CD4-positive, alpha-beta T cell treated with Interferon gamma for 1 hour (primary cell): ENCODE measurements around the gene FKBP7.
"Not testable (repeated sequence)": the region's sequence is repeated elsewhere in the genome, so short reads cannot be mapped to it uniquely, and the experiment has no call there.

Experiments used
- DNase-seq: peaks from one replicate; pipeline ENCODE4 v3.0.0-alpha.2; 2020

Gene FKBP7

DNA sequence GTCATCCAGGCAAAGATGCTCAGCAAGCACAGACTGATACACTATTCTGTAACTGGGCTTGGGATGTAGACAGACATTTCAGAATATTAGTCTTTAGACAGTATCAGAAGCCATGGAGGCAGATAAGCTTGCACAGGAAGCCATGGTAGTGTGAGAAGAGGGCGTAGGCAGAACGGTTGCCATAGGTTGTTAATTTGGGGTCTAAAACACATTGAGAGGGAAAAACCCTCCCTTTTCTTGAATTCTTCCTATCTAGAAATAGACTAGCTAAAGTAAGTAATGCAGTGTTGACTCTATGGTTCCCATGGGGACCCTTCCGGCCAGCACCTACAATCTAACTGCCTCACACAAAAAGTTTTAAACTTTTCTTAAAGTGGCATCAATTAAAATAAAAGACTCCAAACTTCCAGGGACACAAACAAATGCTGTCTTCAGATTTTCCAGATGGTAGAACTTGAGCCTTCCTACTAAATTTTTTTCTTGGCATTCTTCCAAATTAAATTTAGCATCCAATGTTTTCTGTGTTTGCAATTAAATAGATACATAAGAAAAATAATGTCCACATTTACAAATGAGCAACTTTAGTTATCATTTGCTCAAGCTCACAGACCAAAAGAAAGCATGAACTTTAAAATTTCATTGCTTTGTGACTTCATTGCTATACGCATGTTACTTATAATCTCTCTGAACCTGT, 29.3 kb downstream of the FKBP7 start:
- no peak for DNase-seq

GRCh38 chr2:178441426-178441825, 37.0 kb downstream of the FKBP7 start:
- no peak for DNase-seq

- no peak for DNase-seq
Observed at GRCh38 chr2:178436662-178437061, 41.7 kb downstream of the FKBP7 start.

- no peak for DNase-seq
Observed at GRCh38 chr2:178429336-178429735, 49.1 kb downstream of the FKBP7 start.

DNA sequence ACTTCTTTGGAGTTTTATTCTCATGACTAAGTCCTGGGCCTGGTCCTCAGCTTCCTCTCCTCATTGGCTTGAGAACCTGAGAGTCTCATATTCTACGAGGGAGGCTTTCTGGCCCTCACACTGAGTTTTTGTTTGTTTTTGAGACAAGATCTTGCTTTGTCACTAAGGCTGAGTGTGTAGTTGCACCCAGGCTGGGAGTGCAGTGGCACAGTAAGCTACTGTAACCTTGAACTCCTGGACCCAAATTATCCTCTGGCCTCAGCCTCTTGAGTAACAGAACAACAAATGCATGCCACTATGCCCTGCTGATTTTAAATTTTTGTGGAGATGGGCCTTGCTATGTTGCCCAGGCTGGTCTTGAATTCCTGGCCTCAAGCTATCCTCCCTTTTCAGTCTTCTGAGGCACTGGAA, 50.0 kb downstream of the FKBP7 start:
- DNase-seq, result no peak

DNA sequence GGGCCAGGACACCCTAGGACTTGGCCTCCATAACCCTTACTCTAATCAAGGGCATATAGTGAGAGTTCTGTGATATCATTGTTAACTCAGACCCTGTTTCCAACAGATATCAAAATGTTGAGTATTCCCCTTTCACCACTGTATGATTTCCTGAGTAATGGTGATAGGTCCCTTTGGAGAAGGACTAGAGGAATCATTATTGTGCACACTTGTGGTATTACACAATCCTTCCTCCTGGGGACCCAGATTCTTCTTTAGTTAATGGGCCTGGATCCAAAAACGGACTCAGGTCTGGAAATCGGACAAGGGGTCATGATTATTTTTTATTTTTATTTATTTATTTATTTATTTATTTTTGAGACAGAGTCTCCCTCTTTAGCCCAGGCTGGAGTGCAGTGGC, 50.9 kb downstream of the FKBP7 start:
- DNase-seq, result no peak

GRCh38 chr2:178426388-178426787, 52.0 kb downstream of the FKBP7 start:
- no peak for DNase-seq

- DNase-seq, result no peak
Observed at GRCh38 chr2:178425255-178425827, 53.1 kb downstream of the FKBP7 start.

DNA sequence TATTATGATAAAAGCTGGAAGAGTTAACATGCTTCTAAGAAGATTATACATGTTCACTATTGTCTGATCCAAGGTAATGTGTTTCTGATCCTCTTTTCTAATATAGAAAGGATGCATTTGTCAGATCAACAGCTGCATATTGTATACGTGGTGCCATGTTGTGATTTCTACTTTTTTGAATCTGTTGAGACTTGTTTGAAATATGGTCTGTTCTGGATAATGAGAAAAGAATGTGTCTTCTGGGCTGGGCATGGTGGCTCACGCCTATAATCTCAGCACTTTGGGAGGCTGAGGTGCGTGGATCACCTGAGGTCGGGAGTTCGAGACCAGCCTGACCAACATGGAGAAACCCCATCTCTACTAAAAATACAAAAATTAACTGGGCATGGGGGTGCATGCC, 54.7 kb downstream of the FKBP7 start:
- not testable (repeated sequence) for DNase-seq

GRCh38 chr2:178422097-178422496, 56.3 kb downstream of the FKBP7 start:
- no peak for DNase-seq

DNA sequence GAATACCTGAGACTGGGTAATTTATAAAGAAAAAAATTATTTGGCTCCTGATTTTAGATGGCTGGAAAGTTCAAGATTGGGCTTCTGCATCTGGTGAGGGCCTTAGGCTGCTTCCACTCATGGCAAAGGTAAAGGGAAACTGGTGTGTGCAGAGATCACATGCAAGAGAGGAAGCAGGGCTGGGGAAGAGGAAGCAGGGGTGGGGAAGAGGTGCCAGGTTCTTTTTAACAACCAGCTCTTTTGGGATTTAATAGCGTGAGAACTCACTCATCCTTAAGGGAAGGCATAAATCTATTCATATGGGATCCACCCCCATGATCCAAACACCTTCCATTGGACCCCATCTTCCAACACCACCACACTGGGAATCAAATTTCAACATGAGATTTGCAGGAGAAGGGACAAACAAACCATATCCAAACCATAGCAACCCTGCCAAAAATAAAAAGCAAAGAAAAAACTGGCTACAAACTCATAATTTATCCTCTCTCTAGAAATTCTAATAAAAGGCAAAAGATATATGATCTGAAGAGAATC, 57.9 kb downstream of the FKBP7 start:
- no peak for DNase-seq

- DNase-seq, result no peak
Observed at GRCh38 chr2:178419123-178419522, 59.3 kb downstream of the FKBP7 start.

DNA sequence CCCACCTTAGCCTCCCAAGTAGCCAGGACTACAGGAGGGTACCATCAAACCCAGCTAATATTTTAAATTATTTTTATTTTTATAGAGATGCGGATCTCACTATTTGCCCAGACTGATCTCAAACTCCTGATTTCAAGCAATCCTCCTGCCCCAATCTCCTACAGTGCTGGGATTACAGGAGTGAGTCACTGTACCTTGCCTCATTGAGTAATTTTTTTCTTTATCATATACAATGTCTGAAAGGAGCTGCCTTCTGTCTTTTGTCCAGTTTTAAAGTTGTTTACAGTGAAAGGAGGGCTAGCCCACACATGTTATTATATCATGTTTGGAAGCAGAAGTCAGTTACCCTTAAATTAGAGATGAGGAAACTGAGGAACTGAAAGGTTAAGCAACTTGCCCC, 60.0 kb downstream of the FKBP7 start:
- DNase-seq, result no peak

DNA sequence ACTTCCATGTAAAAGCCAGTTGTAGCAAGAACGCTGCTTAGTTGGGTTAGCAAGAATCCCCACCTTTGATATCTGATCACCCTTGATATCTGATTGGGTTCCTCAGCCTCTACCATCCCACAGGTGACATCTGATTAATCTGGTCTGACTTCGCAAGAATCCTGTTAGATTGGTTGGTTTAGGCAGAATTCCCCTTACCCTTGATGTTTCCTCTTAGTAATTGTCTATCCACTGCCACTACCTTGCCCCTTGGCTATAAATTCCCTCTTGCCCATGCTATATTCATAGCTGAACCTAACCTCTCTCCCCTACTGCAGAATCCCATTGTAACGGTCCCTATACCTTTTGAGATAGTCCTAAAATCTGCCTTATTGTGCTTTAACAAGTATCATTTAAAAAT, 60.5 kb downstream of the FKBP7 start:
- no peak for DNase-seq

- no peak for DNase-seq
Observed at GRCh38 chr2:178415979-178416378, 62.4 kb downstream of the FKBP7 start.

DNA sequence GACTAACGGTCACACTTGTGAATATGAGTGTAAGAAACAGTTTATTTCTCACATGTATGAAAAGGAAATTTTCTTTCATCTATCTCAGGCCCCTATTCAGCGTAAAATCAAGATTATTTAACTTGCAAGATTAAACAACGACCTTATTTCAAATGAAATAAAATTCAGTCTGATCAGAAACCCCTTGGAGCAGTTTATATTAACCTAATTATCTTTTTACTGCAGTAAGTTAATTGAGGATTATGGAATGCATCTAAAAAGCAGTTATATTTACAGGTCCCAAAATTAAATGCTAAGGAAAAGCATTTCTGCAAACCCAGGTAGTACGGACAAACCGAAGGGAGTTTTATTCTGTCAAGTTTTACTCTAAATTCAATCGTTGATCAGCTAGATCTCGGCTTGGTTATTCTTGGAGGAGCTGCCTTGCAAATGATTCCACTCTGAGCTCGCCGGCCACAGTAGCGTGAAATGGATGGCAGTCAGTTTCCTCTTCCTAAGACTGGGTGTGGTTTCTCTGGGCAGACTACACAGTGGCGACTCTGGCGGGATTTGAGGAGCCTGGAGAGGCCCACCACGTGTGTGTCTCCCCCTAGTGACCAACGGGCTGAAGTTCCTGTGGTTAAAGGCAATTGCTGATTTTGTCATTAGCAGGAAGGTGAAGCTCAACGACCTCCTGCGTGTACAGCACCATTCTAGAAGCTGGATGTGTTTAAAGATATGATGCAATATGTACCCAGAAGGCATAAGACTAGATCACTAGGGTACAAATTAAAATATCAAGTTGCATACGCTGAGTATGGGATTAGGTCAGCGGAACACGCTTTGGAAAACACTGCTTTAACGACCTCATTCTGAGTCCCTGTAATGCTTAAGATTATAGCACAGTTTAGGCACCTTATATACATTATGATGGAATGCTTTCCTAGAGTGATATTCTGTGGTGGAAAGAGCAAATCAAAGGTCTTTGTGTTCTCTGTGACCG, 63.8 kb downstream of the FKBP7 start:
- DNase-seq, result peak; percentile 81
